SJCRH30 (cell line): Measurements from ENCODE around the gene LCN15. TPM values are rescaled to one million over a fixed set of nuclear protein-coding genes. Genes with fewer than 3 reads are reported as not detected.
"Not testable (repeated sequence)": the region's sequence is repeated elsewhere in the genome, so short reads cannot be mapped to it uniquely, and the experiment has no call there.

ENCODE experiments used
- DNase-seq, 2 experiments: peaks; one replicate each; pipeline ENCODE4 v3.0.0-alpha.2; 2015 to 2020
- H3K27ac ChIP-seq: fragments of 250-450 bp; sonication (Bioruptor Pico); 2 replicates; pipeline ENCODE4 v1.5.1; 2020; ENCODE audit warnings: mild to moderate bottlenecking, moderate library complexity
- H3K27me3 ChIP-seq: fragments of 250-450 bp; sonication (Bioruptor Pico); 2 replicates; pipeline ENCODE4 v1.5.1; 2020; ENCODE audit warnings: mild to moderate bottlenecking, moderate library complexity
- H3K36me3 ChIP-seq: fragments of 250-450 bp; sonication (Bioruptor Pico); 2 replicates; pipeline ENCODE4 v1.5.1; 2020; ENCODE audit warnings: mild to moderate bottlenecking, moderate library complexity
- H3K4me1 ChIP-seq: fragments of 250-450 bp; sonication (Bioruptor Pico); 2 replicates; pipeline ENCODE4 v1.5.1; 2020; ENCODE audit warnings: mild to moderate bottlenecking, moderate library complexity
- H3K4me3 ChIP-seq: fragments of 250-450 bp; sonication (Bioruptor Pico); 2 replicates; pipeline ENCODE4 v1.5.1; 2020; ENCODE audit warnings: mild to moderate bottlenecking, moderate library complexity
- H3K9me3 ChIP-seq: fragments of 250-450 bp; sonication (Bioruptor Pico); replicated peaks from 2 replicates; pipeline ENCODE4 v1.5.1; 2020; ENCODE audit warnings: mild to moderate bottlenecking, moderate library complexity
- total RNA-seq: library from RNA; depleted of rRNA; stranded (reverse); fragments of >200 nt; shearing (Covaris generic); gene quantifications from 2 replicates; pipeline ENCODE4 v1.2.3, GENCODE V29; 2014; rRNA removed

The LCN15 gene, protein sequence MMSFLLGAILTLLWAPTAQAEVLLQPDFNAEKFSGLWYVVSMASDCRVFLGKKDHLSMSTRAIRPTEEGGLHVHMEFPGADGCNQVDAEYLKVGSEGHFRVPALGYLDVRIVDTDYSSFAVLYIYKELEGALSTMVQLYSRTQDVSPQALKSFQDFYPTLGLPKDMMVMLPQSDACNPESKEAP
- total RNA-seq: not detected in 2 replicates

DNA sequence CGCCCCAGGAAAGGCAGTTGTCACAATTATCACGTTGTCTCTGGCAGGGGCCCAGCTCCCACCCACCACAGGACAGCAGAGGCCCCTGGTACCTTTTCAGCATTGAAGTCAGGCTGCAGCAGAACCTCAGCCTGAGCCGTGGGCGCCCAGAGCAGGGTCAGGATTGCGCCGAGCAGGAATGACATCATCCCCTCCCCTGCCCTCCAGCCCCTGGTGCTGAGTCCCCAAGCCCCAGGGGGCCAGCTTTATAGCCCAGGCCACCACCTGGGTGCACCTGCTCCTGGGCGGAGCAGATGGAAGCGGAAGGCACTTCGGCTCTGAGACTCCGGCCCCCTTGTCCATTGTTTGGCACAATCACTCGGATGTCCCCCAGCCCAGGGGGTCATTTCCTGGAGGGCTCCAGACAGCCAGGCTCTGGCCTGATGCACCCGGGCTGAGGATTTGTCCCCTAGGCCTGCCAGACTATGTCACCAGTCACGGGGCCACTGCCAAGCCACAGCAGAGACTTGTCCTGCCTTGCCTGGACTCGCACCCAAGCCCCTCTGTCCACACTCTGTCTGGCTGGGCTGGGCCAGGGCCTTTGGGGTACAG is at the start of gene LCN15:
Gene LCN15, minus strand, starts transcription at position 218 of the 591 bp plus-strand sequence. Its CDS starts 30 bp downstream, at position 188.
- no peaks in the 10 kb centered on the region for H3K9me3 ChIP-seq
- no peak for DNase-seq
- H3K36me3 ChIP-seq: no peaks in the 10 kb centered on the region
- peaks cover 19% of the 10 kb centered on the region for H3K27me3 ChIP-seq
- H3K27ac ChIP-seq: no peak within 1 kb of the TSS
- no peak within 1 kb of the TSS for H3K4me3 ChIP-seq
- H3K4me1 ChIP-seq: no peaks in the 10 kb centered on the region

DNA sequence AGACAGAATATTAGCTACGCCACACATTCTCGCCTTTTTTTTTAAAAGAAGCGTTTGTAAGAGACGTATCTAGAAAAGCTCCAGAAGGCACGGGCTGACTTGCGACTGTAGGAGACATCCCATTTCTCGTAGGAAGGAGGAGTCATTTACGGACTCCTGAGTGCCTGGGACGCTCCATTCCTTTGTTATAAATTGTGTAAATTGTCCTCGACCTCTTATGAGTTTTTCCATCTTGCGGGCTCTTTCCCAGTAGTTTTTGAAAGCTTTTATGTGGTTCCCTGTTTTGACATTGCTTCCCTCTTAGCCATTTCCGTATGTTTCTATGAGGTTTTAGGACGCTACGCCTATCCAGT is 44.5 kb upstream of the LCN15 start:
- H3K27ac ChIP-seq: no peak overlapping the region
- DNase-seq: no peak
- no peaks in the 10 kb centered on the region for H3K9me3 ChIP-seq
- peaks cover 35% of the 10 kb centered on the region for H3K36me3 ChIP-seq
- peak overlapping the region; percentile 97 for H3K4me3 ChIP-seq
- no peaks in the 10 kb centered on the region for H3K27me3 ChIP-seq
- H3K4me1 ChIP-seq: peaks cover 6% of the 10 kb centered on the region

DNA sequence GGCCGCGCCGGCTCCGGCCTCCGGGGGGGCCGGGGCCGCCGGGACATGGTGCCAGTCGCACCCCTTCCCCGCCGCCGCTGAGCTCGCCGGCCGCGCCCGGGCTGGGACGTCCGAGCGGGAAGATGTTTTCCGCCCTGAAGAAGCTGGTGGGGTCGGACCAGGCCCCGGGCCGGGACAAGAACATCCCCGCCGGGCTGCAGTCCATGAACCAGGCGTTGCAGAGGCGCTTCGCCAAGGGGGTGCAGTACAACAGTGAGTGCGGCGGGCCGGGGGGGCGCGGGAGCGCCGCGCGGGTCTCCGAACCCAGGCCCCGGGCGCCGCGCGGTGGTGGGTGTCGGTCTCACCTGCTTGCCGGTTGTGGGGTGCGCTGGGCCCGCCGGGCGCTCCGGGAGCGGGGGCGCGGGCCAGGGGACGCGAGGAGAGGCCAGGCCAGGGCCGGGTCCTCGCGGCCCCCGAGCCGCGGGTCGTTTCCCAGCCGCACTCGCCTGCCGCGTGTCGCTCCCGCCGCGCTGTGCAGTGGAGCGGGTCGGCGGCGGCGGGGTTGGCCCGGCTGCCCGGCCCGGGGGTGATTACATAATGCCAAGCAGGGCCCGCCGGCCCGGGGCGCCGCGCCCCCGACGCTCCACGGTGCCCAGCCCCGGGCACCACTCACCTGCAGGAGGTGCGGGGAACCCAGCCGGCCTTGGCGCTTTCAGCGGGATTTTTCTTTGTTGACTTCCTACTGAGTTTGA is 43.9 kb upstream of the LCN15 start:
- no peaks in the 10 kb centered on the region for H3K27me3 ChIP-seq
- no peaks in the 10 kb centered on the region for H3K9me3 ChIP-seq
- peak overlapping the region; percentile 97 for H3K4me3 ChIP-seq
- peak in 1 of 2 experiments; percentile 37 for DNase-seq
- peaks cover 6% of the 10 kb centered on the region for H3K4me1 ChIP-seq
- peaks cover 32% of the 10 kb centered on the region for H3K36me3 ChIP-seq
- H3K27ac ChIP-seq: peak overlapping the region; percentile 48; the same call in 1 of the 2 replicates

DNA sequence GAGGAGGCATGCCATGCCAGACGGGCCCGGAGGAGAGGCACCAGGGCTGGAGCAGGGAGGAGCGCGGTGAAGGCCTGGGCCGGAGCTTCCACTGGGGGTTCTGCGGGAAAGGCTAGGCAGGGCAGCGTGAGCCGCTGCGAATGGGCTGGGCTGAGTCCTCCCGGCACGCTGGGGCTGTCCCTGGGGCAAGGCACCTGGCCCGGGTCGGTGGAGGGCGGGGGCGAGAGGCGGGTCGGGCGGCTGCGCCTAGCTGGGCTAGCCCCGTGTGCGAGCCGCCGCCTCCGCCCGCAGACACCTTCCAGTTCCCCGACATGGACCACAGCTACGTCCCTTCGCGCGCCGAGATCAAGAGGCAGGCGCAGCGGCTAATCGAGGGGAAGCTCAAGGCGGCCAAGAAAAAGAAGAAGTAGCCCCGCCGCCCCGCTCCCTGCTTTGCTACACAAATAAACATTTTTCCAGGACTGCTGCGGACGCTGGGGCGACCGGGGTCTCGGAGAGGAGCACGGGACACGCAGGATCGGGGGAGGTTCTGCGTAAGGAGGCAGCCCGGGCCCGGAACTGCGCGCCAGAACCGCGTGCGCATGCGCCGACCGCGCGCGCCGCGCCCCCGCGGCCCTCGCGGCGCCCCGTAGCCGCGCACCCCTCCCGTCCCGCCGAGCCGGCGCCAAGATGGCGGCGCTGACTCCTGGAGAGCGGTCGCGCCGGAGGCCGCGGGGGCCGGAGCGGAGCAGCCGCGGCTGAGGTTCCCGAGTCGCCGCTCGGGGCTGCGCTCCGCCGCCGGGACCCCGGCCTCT is 43.2 kb upstream of the LCN15 start, which contains the start of gene RABL6:
Gene RABL6, plus strand, starts transcription at position 668 of the 794 bp plus-strand sequence. CDS start 249 bp downstream, outside the sequence.
- no peaks in the 10 kb centered on the region for H3K9me3 ChIP-seq
- H3K27ac ChIP-seq: peak within 1 kb of the TSS; percentile 48; the same call in 1 of the 2 replicates
- H3K27me3 ChIP-seq: no peaks in the 10 kb centered on the region
- H3K4me3 ChIP-seq: peak within 1 kb of the TSS; percentile 97
- H3K36me3 ChIP-seq: peaks cover 25% of the 10 kb centered on the region
- DNase-seq: peak; percentile 76 to 84
- peaks cover 6% of the 10 kb centered on the region for H3K4me1 ChIP-seq

DNA sequence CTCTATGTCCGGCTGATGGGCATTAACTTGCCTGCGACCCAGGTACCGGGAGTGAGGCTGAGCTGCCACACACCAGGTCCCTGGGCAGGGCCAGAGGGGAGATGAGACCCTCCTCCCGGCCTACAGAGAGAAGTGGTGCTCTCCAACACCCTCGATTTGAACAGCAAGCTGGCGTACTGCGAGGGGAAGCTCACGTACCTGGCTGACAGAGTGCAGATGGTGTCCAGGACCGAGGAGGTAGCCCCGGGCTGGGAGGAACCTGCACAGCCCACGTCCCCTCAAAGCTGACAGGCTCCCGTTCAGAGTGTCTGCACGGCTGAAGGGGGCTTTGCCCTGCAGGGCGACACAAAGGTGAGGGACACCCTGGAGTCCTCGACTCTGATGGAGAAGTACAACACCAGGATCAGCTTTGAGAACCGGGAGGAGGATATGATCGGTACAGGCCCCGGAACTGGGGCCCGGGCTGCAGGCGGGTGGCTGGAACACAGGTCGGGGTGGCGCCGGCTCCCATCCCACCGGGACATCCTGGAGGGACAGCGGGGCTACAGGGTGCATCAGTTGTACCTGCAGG is 42.4 kb upstream of the LCN15 start:
- Histone ChIP-seq H3K9me3 (no peaks in the 10 kb centered on the region), H3K4me1 (peaks cover 6% of the 10 kb centered on the region), H3K36me3 (peaks cover 18% of the 10 kb centered on the region), H3K27ac (no peak overlapping the region), H3K4me3 (peak overlapping the region; percentile 97), H3K27me3 (0 out of 2 replicates have a peak, but pooled peaks cover 5% of the 10 kb centered on the region)
- no peak for DNase-seq

DNA sequence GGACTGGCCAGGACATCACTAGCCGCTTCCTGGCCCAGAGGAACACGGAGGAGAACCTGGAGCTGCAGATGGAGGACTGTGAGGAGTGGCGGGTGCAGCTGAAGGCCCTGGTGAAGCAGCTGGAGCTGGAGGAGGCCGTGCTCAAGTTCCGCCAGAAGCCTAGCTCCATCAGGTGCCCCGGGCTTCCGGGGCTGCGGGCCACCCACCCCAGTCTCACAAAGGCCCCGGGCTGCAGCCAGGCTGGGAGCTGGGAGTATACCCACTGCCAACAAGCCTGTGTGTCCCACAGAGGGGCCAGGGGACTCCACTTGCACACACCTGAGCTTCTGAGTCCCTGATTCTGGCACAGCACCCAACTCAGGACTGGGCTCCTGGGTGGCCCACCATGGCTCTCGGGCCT is 41.7 kb upstream of the LCN15 start:
- H3K9me3 ChIP-seq: no peaks in the 10 kb centered on the region

DNA sequence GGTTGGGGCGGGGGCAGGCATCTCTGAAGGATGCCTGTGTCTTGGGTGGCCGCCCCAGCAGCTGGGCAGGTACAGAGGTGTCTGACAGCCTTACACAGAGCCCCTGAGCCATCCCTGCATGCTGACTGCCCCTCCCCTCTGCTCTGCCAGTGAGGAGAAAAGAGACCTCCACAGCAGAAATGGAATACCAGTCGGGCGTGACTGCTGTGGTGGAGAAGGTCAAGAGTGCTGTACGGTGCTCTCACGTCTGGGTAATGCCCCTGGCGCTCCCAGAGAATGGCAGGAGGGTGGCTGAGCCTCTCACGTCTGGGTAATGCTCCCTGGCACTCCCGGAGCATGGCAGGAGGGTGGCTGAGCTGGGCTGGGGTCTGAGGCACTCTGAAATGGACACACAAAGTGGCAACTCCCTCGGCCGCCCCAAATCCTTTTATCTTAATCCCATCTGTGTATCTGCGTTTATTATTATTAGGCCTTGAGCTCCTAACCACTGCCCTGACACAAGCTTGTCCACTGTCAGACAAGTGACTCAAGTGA is 41.0 kb upstream of the LCN15 start:
- H3K27me3 ChIP-seq: peaks cover 8% of the 10 kb centered on the region; the same call in 1 of the 2 replicates
- DNase-seq: no peak
- H3K9me3 ChIP-seq: no peaks in the 10 kb centered on the region
- peaks cover 11% of the 10 kb centered on the region for H3K4me1 ChIP-seq
- no peak overlapping the region for H3K27ac ChIP-seq
- H3K36me3 ChIP-seq: peaks cover 8% of the 10 kb centered on the region
- H3K4me3 ChIP-seq: no peak overlapping the region

More for the DNA sequence above, 41.7 kb upstream of the LCN15 start:
- Histone ChIP-seq H3K27me3 (0 out of 2 replicates have a peak, but pooled peaks cover 5% of the 10 kb centered on the region), H3K4me1 (peaks cover 6% of the 10 kb centered on the region), H3K4me3 (no peak overlapping the region), H3K27ac (no peak overlapping the region), H3K36me3 (peaks cover 14% of the 10 kb centered on the region)
- no peak for DNase-seq

DNA sequence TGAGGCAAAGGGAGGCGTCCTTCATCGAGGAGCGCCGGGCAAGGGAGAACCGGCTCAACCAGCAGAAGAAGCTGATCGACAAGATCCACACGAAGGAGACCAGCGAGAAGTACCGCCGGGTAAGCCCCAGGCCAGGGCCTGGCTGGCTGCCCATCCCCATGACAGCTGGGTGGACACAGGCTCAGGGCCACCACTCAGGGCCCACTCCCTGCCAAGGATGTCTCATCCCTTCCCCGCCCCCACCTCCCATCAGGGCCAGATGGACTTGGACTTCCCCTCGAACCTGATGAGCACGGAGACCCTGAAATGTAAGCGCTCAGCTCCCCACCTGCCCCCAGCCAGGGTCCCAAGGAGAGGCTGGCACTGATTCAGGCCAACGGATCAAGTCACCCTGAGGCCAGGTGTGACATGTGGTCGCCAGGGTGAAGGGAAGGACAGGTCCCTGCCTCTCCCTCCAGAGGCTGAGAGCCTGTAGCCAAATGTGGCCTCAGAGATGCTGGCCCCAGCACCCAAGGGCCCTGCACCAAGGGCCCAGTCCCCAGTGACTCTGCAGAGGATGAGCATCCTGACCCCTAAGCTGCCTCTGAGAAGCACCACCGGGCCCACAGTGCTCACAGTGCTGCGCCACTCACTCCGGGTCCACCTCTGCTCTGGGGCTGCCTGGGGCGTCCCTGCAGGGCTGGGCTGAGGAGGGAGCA is 40.3 kb upstream of the LCN15 start:
- no peak overlapping the region for H3K27ac ChIP-seq
- peaks cover 3% of the 10 kb centered on the region for H3K36me3 ChIP-seq
- H3K4me1 ChIP-seq: peaks cover 15% of the 10 kb centered on the region
- H3K4me3 ChIP-seq: no peak overlapping the region
- peaks cover 10% of the 10 kb centered on the region; the same call in 1 of the 2 replicates for H3K27me3 ChIP-seq
- DNase-seq: no peak
- no peaks in the 10 kb centered on the region for H3K9me3 ChIP-seq

DNA sequence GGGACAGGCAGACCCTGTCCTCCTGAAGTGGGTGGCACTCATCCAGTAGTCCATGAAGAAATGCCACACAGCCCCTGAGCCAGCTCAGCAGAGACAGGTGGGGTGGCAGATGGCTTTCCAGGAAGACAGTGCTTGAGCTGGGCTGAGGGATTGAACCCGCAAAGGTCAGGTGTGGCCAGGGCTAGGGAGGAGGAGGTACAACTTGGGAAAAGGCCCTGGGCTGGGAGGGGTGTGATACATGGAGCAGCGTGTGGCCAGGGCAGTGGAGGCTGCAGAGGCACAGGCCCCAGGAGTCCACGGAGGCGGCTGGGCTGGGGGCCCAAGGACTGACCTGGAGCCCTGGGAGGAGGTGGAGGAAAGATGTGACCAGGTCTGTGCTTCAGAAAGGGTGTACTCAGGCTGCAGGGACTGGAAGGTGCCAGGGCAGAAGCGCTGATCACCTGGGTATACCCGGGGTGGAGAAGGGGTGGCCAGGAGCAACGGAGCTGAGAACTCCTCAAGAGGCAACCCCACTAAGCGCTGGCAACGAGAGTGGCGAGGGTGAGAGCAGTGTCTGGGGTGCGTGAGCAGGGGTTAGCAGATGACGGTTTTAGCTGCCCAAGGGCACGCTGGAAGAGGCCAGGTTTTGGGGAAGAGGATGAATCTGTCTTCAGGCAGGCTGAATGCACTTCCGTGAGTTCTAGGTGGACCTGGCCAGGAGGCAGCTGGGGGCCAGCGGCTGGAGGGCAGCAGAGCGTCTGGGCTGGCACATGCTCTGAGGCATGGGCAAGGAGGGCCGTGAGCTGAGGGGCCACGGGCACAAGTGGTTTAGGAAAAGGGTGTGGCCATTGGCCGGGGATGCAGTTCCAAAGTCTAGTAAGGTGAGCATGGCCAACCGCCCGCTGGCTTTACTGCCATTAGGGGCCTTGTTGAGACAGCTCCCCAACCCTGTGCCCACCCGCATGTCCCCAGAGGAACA is 39.5 kb upstream of the LCN15 start:
- H3K36me3 ChIP-seq: no peaks in the 10 kb centered on the region

DNA sequence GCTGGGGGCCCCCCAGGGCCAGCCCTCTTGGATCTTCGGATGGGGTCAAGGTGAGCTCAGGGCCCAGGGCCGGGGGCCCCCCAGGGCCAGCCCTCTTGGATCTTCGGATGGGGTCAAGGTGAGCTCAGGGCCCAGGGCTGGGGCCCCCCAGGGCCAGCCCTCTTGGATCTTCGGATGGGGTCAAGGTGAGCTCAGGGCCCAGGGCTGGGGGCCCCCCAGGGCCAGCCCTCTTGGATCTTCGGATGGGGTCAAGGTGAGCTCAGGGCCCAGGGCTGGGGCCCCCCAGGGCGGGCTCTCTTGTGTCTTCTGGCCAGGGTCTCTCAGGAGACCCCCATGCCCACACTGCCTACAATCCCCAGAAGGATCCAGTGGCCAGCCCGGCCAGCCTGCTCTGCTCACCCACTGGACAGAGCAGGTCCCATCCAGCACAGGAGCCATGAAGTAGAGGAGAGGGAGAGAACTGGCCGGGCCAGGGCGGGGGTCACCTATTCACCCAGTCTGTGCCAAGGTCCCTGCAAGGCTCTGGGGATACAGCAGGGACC is 38.8 kb upstream of the LCN15 start:
- not testable (repeated sequence) for H3K36me3 ChIP-seq, DNase-seq, H3K27ac ChIP-seq, H3K9me3 ChIP-seq, H3K4me3 ChIP-seq
- Histone ChIP-seq H3K4me1 (peaks cover 10% of the 10 kb centered on the region), H3K27me3 (peaks cover 21% of the 10 kb centered on the region)

More for the DNA sequence above, 39.5 kb upstream of the LCN15 start:
- H3K4me3 ChIP-seq: no peak overlapping the region
- H3K9me3 ChIP-seq: no peaks in the 10 kb centered on the region
- no peak for DNase-seq
- peaks cover 18% of the 10 kb centered on the region for H3K27me3 ChIP-seq
- no peak overlapping the region for H3K27ac ChIP-seq
- H3K4me1 ChIP-seq: peaks cover 10% of the 10 kb centered on the region

DNA sequence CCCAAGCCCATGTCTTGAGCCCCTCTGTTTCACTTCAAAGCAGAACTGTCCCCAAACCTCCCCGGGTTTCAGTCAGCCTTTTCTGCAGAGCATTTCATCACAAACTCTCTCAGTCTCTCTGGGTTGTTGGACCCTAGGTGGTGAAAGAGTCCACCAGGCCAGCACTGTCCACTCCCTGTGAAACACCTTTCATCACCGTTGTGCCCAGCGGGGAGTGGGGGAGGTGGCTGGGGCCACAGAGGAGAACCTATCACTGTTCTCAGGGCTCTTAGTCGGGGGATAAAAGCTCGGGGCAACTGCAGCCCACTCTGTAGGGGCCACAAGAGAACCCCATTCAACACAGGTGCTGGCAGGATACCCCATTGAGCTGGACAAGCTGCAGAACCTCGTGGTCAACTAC is 38.0 kb upstream of the LCN15 start:
- H3K36me3 ChIP-seq: no peaks in the 10 kb centered on the region
- peaks cover 15% of the 10 kb centered on the region for H3K4me1 ChIP-seq
- H3K9me3 ChIP-seq: no peaks in the 10 kb centered on the region
- H3K27me3 ChIP-seq: peaks cover 21% of the 10 kb centered on the region
- H3K4me3 ChIP-seq: no peak overlapping the region
- no peak for DNase-seq
- H3K27ac ChIP-seq: no peak overlapping the region

DNA sequence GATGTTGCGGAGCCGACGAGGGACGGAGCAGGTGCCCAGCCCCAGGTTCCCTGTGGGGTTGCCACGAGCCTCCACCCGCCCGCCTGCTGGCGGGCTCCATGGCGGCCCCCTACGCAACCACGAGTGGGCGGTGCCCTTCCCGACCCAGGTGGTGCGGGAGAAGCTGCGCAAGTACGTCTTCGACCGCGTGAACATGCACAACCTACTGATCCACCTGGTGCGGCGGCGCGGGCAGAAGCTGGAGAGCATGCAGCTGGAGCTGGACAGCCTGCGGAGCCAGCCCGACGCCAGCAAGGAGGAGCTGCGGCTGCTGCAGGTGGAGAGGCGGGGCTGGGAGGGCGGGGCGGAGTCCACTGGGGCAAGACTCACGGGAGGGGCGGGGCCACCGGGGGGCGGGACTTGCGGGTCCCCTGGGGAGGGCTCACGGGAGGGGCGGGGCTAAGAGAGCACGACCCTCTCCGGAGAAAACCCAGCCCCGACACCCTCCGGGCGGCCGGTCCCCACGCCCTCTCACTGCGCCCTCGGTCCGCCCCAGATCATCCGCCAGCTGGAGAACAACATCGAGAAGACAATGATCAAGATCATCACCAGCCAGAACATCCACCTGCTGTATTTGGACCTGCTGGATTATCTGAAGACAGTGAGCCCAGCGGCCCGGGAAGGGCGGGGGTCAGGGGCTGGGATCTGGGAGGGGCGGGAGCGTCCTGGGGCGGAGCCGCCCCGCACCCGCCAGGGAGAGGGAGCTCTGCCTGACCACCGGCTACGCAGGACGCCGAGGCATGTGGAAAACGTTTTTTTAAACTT is 35.7 kb upstream of the LCN15 start:
- H3K4me3 ChIP-seq: peak overlapping the region; percentile 43
- no peaks in the 10 kb centered on the region for H3K9me3 ChIP-seq
- H3K36me3 ChIP-seq: no peaks in the 10 kb centered on the region
- H3K27me3 ChIP-seq: peaks cover 21% of the 10 kb centered on the region
- peaks cover 34% of the 10 kb centered on the region for H3K4me1 ChIP-seq
- DNase-seq: peak; percentile 82 to 88
- H3K27ac ChIP-seq: no peak overlapping the region
